Activated B cell treated with CpG ODN at 0.5 μM for 24 hours (primary cell): ENCODE measurements around the gene HCST. TPM values are rescaled to one million over a fixed set of nuclear protein-coding genes. Genes with fewer than 3 reads are reported as not detected.

ENCODE experiments used
- ATAC-seq: fragments of 200-7000 bp; cut with Tn5 transposase; one replicate; pipeline ENCODE4 v1.10.0; 2021; ENCODE audit warnings: low read depth, mild to moderate bottlenecking, moderate library complexity
- CTCF ChIA-PET: fragments of 350-600 bp; sonication (Branson Sonifier 250); formaldehyde crosslinking; loops from one replicate; lab custom pipeline; 2021; ENCODE audit warnings: antibody characterized with exemption; lab: Charles Lee
- POLR2A ChIA-PET: fragments of 350-600 bp; sonication (Branson Sonifier 250); formaldehyde crosslinking; loops from one replicate; lab custom pipeline; 2021; ENCODE audit warnings: antibody characterized with exemption; lab: Charles Lee
- DNase-seq: peaks from one replicate; pipeline ENCODE4 v3.0.0; 2022
- H3K27ac Mint-ChIP-seq: one replicate; pipeline ENCODE4 v1.8.0; 2020; ENCODE audit warnings: mixed read lengths
- H3K27me3 Mint-ChIP-seq: one replicate; pipeline ENCODE4 v1.8.0; 2021; ENCODE audit warnings: mixed read lengths
- H3K36me3 Mint-ChIP-seq: one replicate; pipeline ENCODE4 v1.8.0; 2021; ENCODE audit warnings: low read depth, mixed read lengths
- H3K4me1 Mint-ChIP-seq: one replicate; pipeline ENCODE4 v1.8.0; 2021; ENCODE audit warnings: mixed read lengths
- H3K4me3 Mint-ChIP-seq: one replicate; pipeline ENCODE4 v1.8.0; 2020; ENCODE audit warnings: mild to moderate bottlenecking, mixed read lengths
- H3K9me3 Mint-ChIP-seq: one replicate; pipeline ENCODE4 v1.8.0; 2020; ENCODE audit warnings: mixed read lengths
- CTCF ChIP-seq: fragments of 200-600 bp; IDR thresholded peaks from one replicate; pipeline ENCODE4 v1.8.0; 2022; ENCODE audit warnings: antibody characterized with exemption, mild to moderate bottlenecking
- intact Hi-C: fragments of 100-400 bp; cut with micrococcal nuclease; formaldehyde crosslinking; loops from one replicate; pipeline ENCODE4 v1.15.1; 2024
- total RNA-seq: library from RNA; stranded (reverse); gene quantifications from 2 replicates; pipeline ENCODE4 v1.2.3, GENCODE V29; 2022

The HCST gene
- total RNA-seq, 1 donor from 2014 or later: 2.9 TPM

- no peaks in the 10 kb centered on the region for H3K27me3 Mint-ChIP-seq
- ChIA-PET POLR2A (interaction anchor here (1.0 to 2.4 kb wide), 4 partner anchors 12 to 33 kb away, joined by 4 to 10 read pairs (median 5); no protein-coding TSS in a partner anchor), CTCF (no interaction called here)
- DNase-seq (no peak), ATAC-seq (no peak)
- H3K4me1 Mint-ChIP-seq: peaks cover 65% of the 10 kb centered on the region
- no peaks in the 10 kb centered on the region for H3K9me3 Mint-ChIP-seq
- peaks cover 52% of the 10 kb centered on the region for H3K36me3 Mint-ChIP-seq
- TF ChIP-seq CTCF: no peak
- H3K27ac Mint-ChIP-seq: peak overlapping the region; percentile 95
- intact Hi-C loops: loop anchor here (2.0 kb wide), 1 partner anchor 242 kb away; the partner anchor contains the start of gene CAPNS1
- H3K4me3 Mint-ChIP-seq: peak overlapping the region; percentile 95
These were observed 3.9 kb upstream of the HCST start for GRCh38 chr19:35898499-35898809.

GRCh38 chr19:35899547-35900214 is 2.6 kb upstream of the HCST start:
- peak; percentile 93 for DNase-seq
- ChIA-PET CTCF (no interaction called here), POLR2A (interaction anchor here (0.6 to 2.6 kb wide), 15 partner anchors 9 to 971 kb away, joined by 3 to 29 read pairs (median 6); partner anchors contain the start of genes IGFLR1, LIN37, PSENEN and TYROBP)
- ATAC-seq: peak; percentile 57
- peak overlapping the region; percentile 95 for H3K27ac Mint-ChIP-seq
- no peak for TF ChIP-seq CTCF
- peaks cover 77% of the 10 kb centered on the region for H3K4me1 Mint-ChIP-seq
- intact Hi-C loops: loop anchor here (1.0 to 10.0 kb wide), 9 partner anchors 10 to 687 kb away; partner anchors contain the start of genes CAPNS1, THAP8 and WDR62
- H3K4me3 Mint-ChIP-seq: peak overlapping the region; percentile 95
- H3K27me3 Mint-ChIP-seq: no peaks in the 10 kb centered on the region
- H3K36me3 Mint-ChIP-seq: peaks cover 39% of the 10 kb centered on the region
- no peaks in the 10 kb centered on the region for H3K9me3 Mint-ChIP-seq

- no peak for TF ChIP-seq CTCF
- H3K4me3 Mint-ChIP-seq: peak overlapping the region; percentile 95
- peaks cover 77% of the 10 kb centered on the region for H3K4me1 Mint-ChIP-seq
- ATAC-seq (no peak), DNase-seq (no peak)
- H3K27me3 Mint-ChIP-seq: no peaks in the 10 kb centered on the region
- peak overlapping the region; percentile 97 for H3K27ac Mint-ChIP-seq
- intact Hi-C loops: loop anchor here (5.0 to 10.0 kb wide), 2 partner anchors 566 to 689 kb away; no protein-coding TSS in a partner anchor
- CTCF ChIA-PET: no interaction called here
- POLR2A ChIA-PET: interaction anchor here (0.6 to 2.6 kb wide), 19 partner anchors 8 to 1315 kb away, joined by 3 to 29 read pairs (median 6); partner anchors contain the start of genes APLP1, IGFLR1, LIN37 and POLR2I
- H3K9me3 Mint-ChIP-seq: no peaks in the 10 kb centered on the region
- peaks cover 27% of the 10 kb centered on the region for H3K36me3 Mint-ChIP-seq
These were observed 1.2 kb upstream of the HCST start for GRCh38 chr19:35901055-35901644.

GRCh38 chr19:35902870-35903475 is 644 bp downstream of the HCST start:
- Mint-ChIP-seq H3K27ac (peak overlapping the region; percentile 97), H3K4me1 (peaks cover 73% of the 10 kb centered on the region), H3K9me3 (no peaks in the 10 kb centered on the region), H3K36me3 (peaks cover 13% of the 10 kb centered on the region), H3K4me3 (peak overlapping the region; percentile 87), H3K27me3 (no peaks in the 10 kb centered on the region)
- ChIA-PET CTCF (interaction anchor here (1.0 to 2.1 kb wide), 2 partner anchors 12 to 18 kb away, joined by 3 to 6 read pairs; no protein-coding TSS in a partner anchor), POLR2A (interaction anchor here (0.9 to 5.1 kb wide), 6 partner anchors 9 to 27 kb away, joined by 3 to 48 read pairs (median 4); no protein-coding TSS in a partner anchor)
- DNase-seq (no peak), ATAC-seq (no peak)
- intact Hi-C loops: loop anchor here (1.0 to 10.0 kb wide), 5 partner anchors 10 to 691 kb away; partner anchors contain the start of genes PSENEN and U2AF1L4
- no peak for TF ChIP-seq CTCF
